GM12872 (cell line): ENCODE data around the gene DLG2.

Experiments used
- CTCF ChIP-seq: IDR thresholded peaks from 3 replicates; pipeline ENCODE4 v1.5.1; 2011; ENCODE audit warnings: low read depth, mild to moderate bottlenecking, low read length, moderate library complexity; ENCODE audit not compliant: insufficient read depth

The DLG2 gene

GRCh38 chr11:84437071-84437980, 1189.8 kb downstream of the DLG2 start:
- no peak for TF ChIP-seq CTCF

- no peak for TF ChIP-seq CTCF
Measured at GRCh38 chr11:84430661-84431060, 1196.5 kb downstream of the DLG2 start.

GRCh38 chr11:84425673-84426072, 1201.5 kb downstream of the DLG2 start:
- no peak for TF ChIP-seq CTCF

GRCh38 chr11:84420271-84420670, 1206.9 kb downstream of the DLG2 start:
- TF ChIP-seq CTCF = no peak

GRCh38 chr11:84419616-84420015, 1207.5 kb downstream of the DLG2 start:
- TF ChIP-seq CTCF = no peak

GRCh38 chr11:84414920-84415319, 1212.2 kb downstream of the DLG2 start:
- no peak for TF ChIP-seq CTCF

- TF ChIP-seq CTCF = no peak
Measured at GRCh38 chr11:84413549-84413948, 1213.6 kb downstream of the DLG2 start.
